ENCODE results near the gene SORCS2.

DNA sequence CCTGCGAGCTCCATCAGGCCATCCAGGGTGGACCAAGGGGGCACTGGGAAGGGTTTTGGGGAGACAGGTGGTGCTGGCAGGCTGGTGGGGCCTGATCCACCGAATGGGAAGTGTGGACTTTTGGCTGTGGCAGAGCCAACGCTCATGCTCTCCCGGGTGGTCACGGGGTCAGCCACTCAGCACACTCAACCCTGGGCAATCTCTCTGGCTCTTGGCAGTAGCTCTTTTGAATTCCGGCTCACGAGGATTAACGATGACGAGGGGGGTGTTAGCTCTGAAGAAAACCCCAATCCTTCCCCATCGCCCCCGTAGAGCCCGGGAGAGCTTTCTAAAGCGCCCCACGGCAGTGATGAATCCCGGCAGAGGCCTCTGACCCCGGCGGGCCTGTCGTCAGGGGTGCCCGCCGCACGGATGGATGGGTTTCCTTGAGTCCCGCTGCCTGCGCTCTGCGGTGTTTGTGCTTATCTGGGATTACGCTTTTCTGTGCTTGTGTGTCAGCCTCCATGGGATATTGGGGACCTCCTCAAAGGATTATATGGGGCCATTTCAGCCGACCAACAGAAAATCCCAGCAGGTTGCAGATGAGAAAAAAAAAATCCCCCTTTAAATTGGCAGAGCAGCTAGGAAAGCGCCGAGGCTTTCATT is 399.2 kb downstream of the SORCS2 start:
- TF ChIP-seq, protein P1, sequence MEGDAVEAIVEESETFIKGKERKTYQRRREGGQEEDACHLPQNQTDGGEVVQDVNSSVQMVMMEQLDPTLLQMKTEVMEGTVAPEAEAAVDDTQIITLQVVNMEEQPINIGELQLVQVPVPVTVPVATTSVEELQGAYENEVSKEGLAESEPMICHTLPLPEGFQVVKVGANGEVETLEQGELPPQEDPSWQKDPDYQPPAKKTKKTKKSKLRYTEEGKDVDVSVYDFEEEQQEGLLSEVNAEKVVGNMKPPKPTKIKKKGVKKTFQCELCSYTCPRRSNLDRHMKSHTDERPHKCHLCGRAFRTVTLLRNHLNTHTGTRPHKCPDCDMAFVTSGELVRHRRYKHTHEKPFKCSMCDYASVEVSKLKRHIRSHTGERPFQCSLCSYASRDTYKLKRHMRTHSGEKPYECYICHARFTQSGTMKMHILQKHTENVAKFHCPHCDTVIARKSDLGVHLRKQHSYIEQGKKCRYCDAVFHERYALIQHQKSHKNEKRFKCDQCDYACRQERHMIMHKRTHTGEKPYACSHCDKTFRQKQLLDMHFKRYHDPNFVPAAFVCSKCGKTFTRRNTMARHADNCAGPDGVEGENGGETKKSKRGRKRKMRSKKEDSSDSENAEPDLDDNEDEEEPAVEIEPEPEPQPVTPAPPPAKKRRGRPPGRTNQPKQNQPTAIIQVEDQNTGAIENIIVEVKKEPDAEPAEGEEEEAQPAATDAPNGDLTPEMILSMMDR (IDR thresholded peaks at IDR 0.05; ENCODE audit: low read depth, low read length) = no peak
- TF ChIP-seq EZH2phosphoT487 (IDR thresholded peaks at IDR 0.05; ENCODE audit: low read depth) = no peak
